ENCODE measurements around the gene KTI12. TPM values are rescaled to one million over a fixed set of nuclear protein-coding genes. Genes with fewer than 3 reads are reported as not detected.

Gene KTI12
- total and polyA plus RNA-seq, 4 experiments from 2014 or later = 14.0 to 43.5 (median 21.1) TPM

DNA sequence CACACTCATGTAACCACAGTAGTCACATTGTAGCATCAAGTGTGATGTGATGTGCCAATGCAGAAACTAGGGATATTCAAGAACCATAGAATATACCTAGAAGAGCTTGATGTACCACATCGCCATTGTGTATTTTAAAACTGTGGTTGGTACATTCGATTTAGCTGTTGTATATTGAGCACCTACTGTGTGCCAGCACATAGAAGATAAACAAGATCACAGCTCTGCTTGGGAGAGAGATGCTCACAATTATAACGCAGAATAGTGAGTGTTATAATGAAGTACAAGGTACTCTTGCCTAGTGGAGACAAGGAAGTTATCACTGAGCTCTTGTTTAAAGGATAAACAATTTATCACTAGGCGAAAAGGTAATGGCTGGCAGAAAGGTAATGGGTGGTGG lies 27.2 kb upstream of the KTI12 start:
- ChIA-PET POLR2A (ENCODE audit: partially characterized antibody) (no interaction called here), CTCF (ENCODE audit: partially characterized antibody) (no interaction called here)
- no peak overlapping the region for H3K4me3 ChIP-seq (ENCODE audit: low read length in 2 of 2)
- Mint-ChIP-seq H3K4me1 (peaks cover 33 to 59% (median 45%) of the 10 kb centered on the region in 4 donors), H3K36me3 (peaks cover 15 to 55% of the 10 kb centered on the region in 2 donors), H3K9me3 (no peaks in the 10 kb centered on the region), H3K27me3 (no peaks in the 10 kb centered on the region), H3K4me3 (no peak overlapping the region), H3K27ac (peak overlapping the region in 1 of 7 donors; percentile 20)
- DNase-seq = no peak
- H3K9me3 ChIP-seq (ENCODE audit: control insufficient read depth in 1 of 2, low read length in 2 of 2) = no peaks in the 10 kb centered on the region
- H3K27ac ChIP-seq (ENCODE audit: low read depth, low read length) = no peak overlapping the region
- peaks cover 30% of the 10 kb centered on the region for H3K36me3 ChIP-seq (ENCODE audit: insufficient read depth, low read length)
- no peaks in the 10 kb centered on the region for H3K27me3 ChIP-seq (ENCODE audit: insufficient read depth, low read length)
- intact Hi-C loops (cut with micrococcal nuclease) = no loop called here
- peaks cover 40% of the 10 kb centered on the region for H3K4me1 ChIP-seq (ENCODE audit: insufficient read depth, low read length)

DNA sequence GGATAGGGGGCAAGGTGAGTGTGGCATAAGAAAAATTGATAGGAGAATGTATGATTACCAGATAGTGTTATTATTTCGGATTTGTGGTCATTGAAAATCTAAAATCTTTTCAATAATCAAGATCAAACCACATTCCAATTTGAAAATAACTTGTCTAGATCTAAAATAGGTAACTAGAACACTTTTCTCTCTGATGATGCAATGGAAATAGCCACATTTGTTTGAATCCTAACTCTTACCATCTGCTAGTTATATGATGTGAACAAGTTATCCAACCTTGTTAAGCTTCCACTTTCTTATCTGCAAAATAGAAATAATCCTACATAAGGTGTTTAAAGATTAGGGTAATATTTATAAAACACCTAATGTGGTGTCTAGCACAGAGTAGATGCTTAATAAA lies 26.3 kb upstream of the KTI12 start:
- intact Hi-C loops (cut with micrococcal nuclease) = no loop called here
- peaks cover 15 to 59% of the 10 kb centered on the region in 2 donors for H3K36me3 Mint-ChIP-seq
- H3K27me3 Mint-ChIP-seq = no peaks in the 10 kb centered on the region
- H3K27ac Mint-ChIP-seq = peak overlapping the region in 1 of 7 donors; percentile 12
- POLR2A ChIA-PET (ENCODE audit: partially characterized antibody) = no interaction called here
- no peak overlapping the region for H3K27ac ChIP-seq (ENCODE audit: low read depth, low read length)
- H3K9me3 ChIP-seq (ENCODE audit: control insufficient read depth in 1 of 2, low read length in 2 of 2) = no peaks in the 10 kb centered on the region
- peaks cover 27% of the 10 kb centered on the region for H3K36me3 ChIP-seq (ENCODE audit: insufficient read depth, low read length)
- H3K4me3 ChIP-seq (ENCODE audit: low read length in 2 of 2) = no peak overlapping the region
- H3K4me1 ChIP-seq (ENCODE audit: insufficient read depth, low read length) = peaks cover 40% of the 10 kb centered on the region
- H3K4me3 Mint-ChIP-seq = no peak overlapping the region
- CTCF ChIA-PET (ENCODE audit: partially characterized antibody) = interaction anchor here (0.5 kb wide), 1 partner anchor 20 kb away, joined by 3 read pairs; no protein-coding TSS in a partner anchor
- peaks cover 33 to 67% (median 47%) of the 10 kb centered on the region in 4 donors for H3K4me1 Mint-ChIP-seq
- peaks cover 0 to 4% (median 0%) of the 10 kb centered on the region in 8 donors for H3K9me3 Mint-ChIP-seq
- DNase-seq = no peak
- H3K27me3 ChIP-seq (ENCODE audit: insufficient read depth, low read length) = no peaks in the 10 kb centered on the region

DNA sequence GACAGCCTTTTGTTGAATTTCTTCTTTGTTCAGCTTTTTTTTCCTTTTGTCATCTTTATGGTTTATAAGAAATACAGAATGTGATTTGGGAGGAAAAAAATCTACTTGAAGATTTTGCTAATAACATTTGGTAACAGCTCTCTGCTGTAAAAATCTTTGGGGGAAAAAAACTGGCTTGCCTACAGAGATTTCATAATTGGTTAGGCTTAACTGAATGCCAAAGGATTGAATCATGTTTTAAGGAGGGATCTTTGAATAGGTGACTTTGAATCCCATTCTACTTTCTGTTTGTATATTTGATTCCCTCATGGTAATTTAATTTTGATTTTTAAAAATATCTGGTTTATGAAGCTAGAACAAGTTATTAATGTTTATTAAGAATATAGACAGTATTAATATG lies 25.7 kb upstream of the KTI12 start:
- Histone ChIP-seq H3K9me3 (ENCODE audit: control insufficient read depth in 1 of 2, low read length in 2 of 2) (no peaks in the 10 kb centered on the region), H3K36me3 (ENCODE audit: insufficient read depth, low read length) (peaks cover 27% of the 10 kb centered on the region), H3K27ac (ENCODE audit: low read depth, low read length) (no peak overlapping the region), H3K4me1 (ENCODE audit: insufficient read depth, low read length) (peaks cover 45% of the 10 kb centered on the region), H3K4me3 (ENCODE audit: low read length in 2 of 2) (no peak overlapping the region), H3K27me3 (ENCODE audit: insufficient read depth, low read length) (no peaks in the 10 kb centered on the region)
- peaks cover 38 to 73% (median 51%) of the 10 kb centered on the region in 4 donors for H3K4me1 Mint-ChIP-seq
- intact Hi-C loops (cut with micrococcal nuclease) = no loop called here
- H3K4me3 Mint-ChIP-seq = peak overlapping the region in 2 of 8 donors; percentile 18 to 63
- ChIA-PET CTCF (ENCODE audit: partially characterized antibody) (interaction anchor here (1.6 kb wide), 1 partner anchor 13 kb away, joined by 4 read pairs; no protein-coding TSS in a partner anchor), POLR2A (ENCODE audit: partially characterized antibody) (no interaction called here)
- peaks cover 15 to 60% of the 10 kb centered on the region in 2 donors for H3K36me3 Mint-ChIP-seq
- no peak for DNase-seq
- no peaks in the 10 kb centered on the region for H3K27me3 Mint-ChIP-seq
- peaks cover 0 to 4% (median 0%) of the 10 kb centered on the region in 8 donors for H3K9me3 Mint-ChIP-seq
- peak overlapping the region in 1 of 7 donors; percentile 53 for H3K27ac Mint-ChIP-seq

DNA sequence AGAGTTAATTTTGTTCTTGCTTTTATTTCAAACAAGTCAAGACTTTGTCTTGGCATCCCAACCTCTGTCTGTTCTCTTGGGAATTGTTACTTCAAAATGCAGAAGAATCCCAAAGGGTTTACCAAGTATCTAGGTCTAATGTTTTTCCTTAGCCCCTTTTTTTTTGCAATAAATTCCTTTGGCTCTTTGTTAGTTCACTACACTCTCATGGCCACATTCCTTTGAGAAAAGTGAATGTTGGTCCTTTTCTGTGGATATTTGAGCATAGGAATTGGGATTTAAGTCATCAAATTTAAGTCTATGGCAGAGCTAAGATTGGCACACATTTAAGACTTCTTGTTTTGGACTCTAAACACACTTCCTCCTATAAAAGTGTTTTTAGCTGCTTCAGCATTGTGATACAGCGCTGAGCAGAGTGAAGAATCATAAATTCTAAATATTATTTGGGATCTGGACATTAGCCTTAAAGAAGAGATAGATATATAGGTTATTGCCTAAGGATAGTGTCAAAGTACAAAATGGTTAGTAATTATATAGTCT lies 24.3 kb upstream of the KTI12 start:
- Histone ChIP-seq H3K4me3 (ENCODE audit: low read length in 2 of 2) (no peak overlapping the region), H3K27me3 (ENCODE audit: insufficient read depth, low read length) (no peaks in the 10 kb centered on the region), H3K4me1 (ENCODE audit: insufficient read depth, low read length) (peaks cover 56% of the 10 kb centered on the region), H3K36me3 (ENCODE audit: insufficient read depth, low read length) (peaks cover 17% of the 10 kb centered on the region), H3K27ac (ENCODE audit: low read depth, low read length) (peak overlapping the region; percentile 88), H3K9me3 (ENCODE audit: control insufficient read depth in 1 of 2, low read length in 2 of 2) (no peaks in the 10 kb centered on the region)
- Mint-ChIP-seq H3K9me3 (peaks cover 0 to 4% (median 0%) of the 10 kb centered on the region in 8 donors), H3K27me3 (no peaks in the 10 kb centered on the region), H3K27ac (peak overlapping the region in 5 of 7 donors; percentile 4 to 97 (median 84)), H3K4me3 (peak overlapping the region; percentile 98 to 100 (median 98)), H3K4me1 (peaks cover 40 to 70% (median 53%) of the 10 kb centered on the region in 4 donors), H3K36me3 (peaks cover 14 to 48% of the 10 kb centered on the region in 2 donors)
- CTCF ChIA-PET (ENCODE audit: partially characterized antibody) = interaction anchor here (1.6 kb wide), 1 partner anchor 14 kb away, joined by 4 read pairs; no protein-coding TSS in a partner anchor
- POLR2A ChIA-PET (ENCODE audit: partially characterized antibody) = interaction anchor here (1.1 to 5.3 kb wide), 2 partner anchors 9 to 25 kb away, joined by 4 to 67 read pairs; partner anchors contain the start of gene KTI12
- no peak for DNase-seq
- intact Hi-C loops (cut with micrococcal nuclease) = no loop called here

DNA sequence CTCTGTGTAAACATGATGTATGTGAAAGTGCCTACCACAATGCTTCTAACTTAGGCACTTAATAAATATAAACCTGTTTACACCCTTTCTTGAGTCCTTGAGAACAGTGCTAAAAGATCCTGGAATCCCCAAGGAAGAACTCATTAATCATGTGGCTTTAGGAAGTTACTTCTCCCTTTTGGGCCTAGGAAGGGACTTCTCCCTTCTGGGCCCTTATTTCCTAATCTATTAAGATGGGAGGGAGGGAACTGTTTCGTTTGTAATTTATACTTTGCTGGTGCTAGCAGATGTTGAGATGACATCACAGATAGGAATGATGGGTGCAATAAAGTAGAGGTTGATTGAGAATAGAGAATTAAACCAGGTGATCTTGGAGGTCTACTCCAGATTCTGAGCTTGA lies 23.6 kb upstream of the KTI12 start:
- H3K27me3 ChIP-seq (ENCODE audit: insufficient read depth, low read length) = no peaks in the 10 kb centered on the region
- Mint-ChIP-seq H3K4me1 (peaks cover 36 to 72% (median 54%) of the 10 kb centered on the region in 4 donors), H3K9me3 (peaks cover 0 to 4% (median 0%) of the 10 kb centered on the region in 8 donors), H3K4me3 (peak overlapping the region; percentile 98 to 100 (median 98)), H3K27ac (peak overlapping the region; percentile 84 to 97 (median 96)), H3K27me3 (no peaks in the 10 kb centered on the region), H3K36me3 (peaks cover 14 to 46% of the 10 kb centered on the region in 2 donors)
- intact Hi-C loops (cut with micrococcal nuclease) = no loop called here
- no peaks in the 10 kb centered on the region for H3K9me3 ChIP-seq (ENCODE audit: control insufficient read depth in 1 of 2, low read length in 2 of 2)
- H3K4me1 ChIP-seq (ENCODE audit: insufficient read depth, low read length) = peaks cover 56% of the 10 kb centered on the region
- H3K4me3 ChIP-seq (ENCODE audit: low read length in 2 of 2) = peak overlapping the region; percentile 81 to 87
- ChIA-PET CTCF (ENCODE audit: partially characterized antibody) (no interaction called here), POLR2A (ENCODE audit: partially characterized antibody) (interaction anchor here (0.6 to 5.3 kb wide), 4 partner anchors 14 to 496 kb away, joined by 3 to 67 read pairs (median 5); partner anchors contain the start of genes KTI12, ORC1, PRPF38A and TUT4)
- peak overlapping the region; percentile 88 for H3K27ac ChIP-seq (ENCODE audit: low read depth, low read length)
- peaks cover 15% of the 10 kb centered on the region for H3K36me3 ChIP-seq (ENCODE audit: insufficient read depth, low read length)
- no peak for DNase-seq

DNA sequence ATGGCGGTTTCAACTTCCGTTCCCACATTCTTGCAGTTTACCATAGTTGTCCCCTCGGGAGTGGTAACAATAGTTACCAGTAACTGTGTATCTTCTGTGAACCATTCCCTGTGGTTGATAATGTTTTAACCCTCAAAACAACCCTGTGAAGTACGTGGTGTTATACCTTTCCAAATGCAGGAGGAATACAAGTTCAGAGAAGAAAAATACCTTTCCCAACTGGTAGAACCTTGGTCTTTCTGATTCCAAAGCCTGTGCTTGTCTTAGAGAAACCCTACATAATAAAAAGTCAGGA lies 23.3 kb upstream of the KTI12 start:
- Histone ChIP-seq H3K9me3 (ENCODE audit: control insufficient read depth in 1 of 2, low read length in 2 of 2) (no peaks in the 10 kb centered on the region), H3K27me3 (ENCODE audit: insufficient read depth, low read length) (no peaks in the 10 kb centered on the region), H3K36me3 (ENCODE audit: insufficient read depth, low read length) (peaks cover 15% of the 10 kb centered on the region), H3K4me1 (ENCODE audit: insufficient read depth, low read length) (peaks cover 56% of the 10 kb centered on the region), H3K27ac (ENCODE audit: low read depth, low read length) (peak overlapping the region; percentile 88), H3K4me3 (ENCODE audit: low read length in 2 of 2) (peak overlapping the region; percentile 81 to 87)
- Mint-ChIP-seq H3K36me3 (peaks cover 14 to 49% of the 10 kb centered on the region in 2 donors), H3K27me3 (no peaks in the 10 kb centered on the region), H3K9me3 (peaks cover 0 to 4% (median 0%) of the 10 kb centered on the region in 8 donors), H3K4me1 (peaks cover 36 to 72% (median 56%) of the 10 kb centered on the region in 4 donors), H3K27ac (peak overlapping the region; percentile 84 to 97 (median 96)), H3K4me3 (peak overlapping the region; percentile 98 to 100 (median 98))
- no peak for DNase-seq
- ChIA-PET POLR2A (ENCODE audit: partially characterized antibody) (interaction anchor here (0.6 to 5.3 kb wide), 8 partner anchors 15 to 581 kb away, joined by 3 to 67 read pairs (median 4); partner anchors contain the start of genes KTI12, ORC1, PRPF38A and TUT4), CTCF (ENCODE audit: partially characterized antibody) (interaction anchor here (1.2 kb wide), 1 partner anchor 8 kb away, joined by 7 read pairs; no protein-coding TSS in a partner anchor)
- intact Hi-C loops (cut with micrococcal nuclease) = loop anchor here (1.0 kb wide), 3 partner anchors 24 to 309 kb away; partner anchors contain the start of genes CC2D1B and KTI12

Measured in CD4-positive, alpha-beta memory T cell (primary cell).